ENCODE data around the gene ZNF718.

DNA sequence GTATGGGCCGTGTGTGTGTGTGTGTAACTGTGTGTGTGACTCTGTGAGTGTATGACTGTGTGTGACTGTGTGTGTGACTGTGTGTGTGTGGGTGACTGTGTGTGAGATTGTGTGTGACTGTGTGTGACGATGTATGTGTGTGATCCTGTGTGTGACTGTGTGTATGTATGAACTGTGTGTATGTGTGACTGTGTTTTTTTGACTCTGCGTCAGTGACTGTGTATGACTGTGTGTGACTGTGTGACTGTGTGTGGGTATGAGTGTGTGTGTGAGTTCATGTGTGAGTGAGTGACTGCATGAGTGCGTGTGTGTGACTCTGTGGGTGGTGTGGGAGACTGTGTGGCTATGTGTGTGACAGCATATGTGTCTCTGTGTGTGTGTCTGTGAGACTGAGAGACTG lies 81.8 kb downstream of the ZNF718 start:
- TF ChIP-seq, protein P1, sequence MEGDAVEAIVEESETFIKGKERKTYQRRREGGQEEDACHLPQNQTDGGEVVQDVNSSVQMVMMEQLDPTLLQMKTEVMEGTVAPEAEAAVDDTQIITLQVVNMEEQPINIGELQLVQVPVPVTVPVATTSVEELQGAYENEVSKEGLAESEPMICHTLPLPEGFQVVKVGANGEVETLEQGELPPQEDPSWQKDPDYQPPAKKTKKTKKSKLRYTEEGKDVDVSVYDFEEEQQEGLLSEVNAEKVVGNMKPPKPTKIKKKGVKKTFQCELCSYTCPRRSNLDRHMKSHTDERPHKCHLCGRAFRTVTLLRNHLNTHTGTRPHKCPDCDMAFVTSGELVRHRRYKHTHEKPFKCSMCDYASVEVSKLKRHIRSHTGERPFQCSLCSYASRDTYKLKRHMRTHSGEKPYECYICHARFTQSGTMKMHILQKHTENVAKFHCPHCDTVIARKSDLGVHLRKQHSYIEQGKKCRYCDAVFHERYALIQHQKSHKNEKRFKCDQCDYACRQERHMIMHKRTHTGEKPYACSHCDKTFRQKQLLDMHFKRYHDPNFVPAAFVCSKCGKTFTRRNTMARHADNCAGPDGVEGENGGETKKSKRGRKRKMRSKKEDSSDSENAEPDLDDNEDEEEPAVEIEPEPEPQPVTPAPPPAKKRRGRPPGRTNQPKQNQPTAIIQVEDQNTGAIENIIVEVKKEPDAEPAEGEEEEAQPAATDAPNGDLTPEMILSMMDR (IDR thresholded peaks at IDR 0.05) = no peak
- TF ChIP-seq POLR2A (IDR thresholded peaks at IDR 0.05) = no peak

Measured in transverse colon (tissue), 3 donors.